ENCODE results near the gene BIVM.

Gene BIVM

DNA sequence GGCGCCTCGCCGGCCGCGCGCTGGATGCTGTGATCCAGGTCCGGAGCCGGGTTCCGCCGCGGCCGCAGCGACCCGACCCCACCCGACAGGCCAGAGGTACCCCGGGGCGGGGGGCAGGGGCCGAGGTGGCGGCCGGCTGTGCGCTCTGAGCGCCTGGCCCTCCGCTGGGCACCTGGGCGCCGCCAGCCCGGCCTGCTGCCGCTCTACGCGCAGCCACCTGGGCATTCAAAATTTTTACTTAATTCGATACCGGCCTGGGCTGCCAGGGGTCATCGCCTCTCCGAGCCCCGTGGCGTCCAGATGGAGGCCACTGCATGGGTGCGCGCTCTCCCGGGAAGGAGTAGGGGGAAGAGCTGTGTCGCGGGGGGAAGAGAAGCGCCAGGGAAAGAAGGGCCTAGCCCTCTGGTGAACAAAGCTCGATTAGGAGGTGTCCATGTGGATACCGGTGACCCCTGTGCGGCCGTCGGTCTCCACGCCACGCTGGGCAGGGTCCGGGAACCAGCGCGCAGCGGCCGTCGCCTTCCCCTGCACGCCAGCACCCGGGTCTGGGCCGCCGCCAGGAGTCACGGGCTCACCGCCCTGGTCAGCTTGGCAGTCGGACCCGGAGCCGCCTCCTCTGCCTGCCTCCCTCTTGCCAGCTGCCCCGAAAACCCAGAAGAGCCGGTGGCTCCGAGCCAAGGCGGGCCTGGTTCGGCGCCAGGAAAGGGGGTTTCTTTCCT lies 666 bp downstream of the BIVM start:
- Histone ChIP-seq H3K4me1 (ENCODE audit: insufficient read depth, poor library complexity, severe bottlenecking) (peaks cover 21% of the 10 kb centered on the region), H3K27ac (ENCODE audit: poor library complexity, severe bottlenecking) (peak overlapping the region; percentile 73), H3K27me3 (ENCODE audit: insufficient read depth, poor library complexity, severe bottlenecking) (no peaks in the 10 kb centered on the region), H3K4me3 (ENCODE audit: severe bottlenecking) (peak overlapping the region; percentile 52), H3K9me3 (ENCODE audit: severe bottlenecking) (no peaks in the 10 kb centered on the region), H3K36me3 (ENCODE audit: low read depth) (peaks cover 3% of the 10 kb centered on the region; the same call in 1 of the 2 replicates)
- DNase-seq (ENCODE audit: low spot score) (peak; percentile 59), ATAC-seq (ENCODE audit: low read depth) (peak; percentile 8)
- TF ChIP-seq, protein P1, sequence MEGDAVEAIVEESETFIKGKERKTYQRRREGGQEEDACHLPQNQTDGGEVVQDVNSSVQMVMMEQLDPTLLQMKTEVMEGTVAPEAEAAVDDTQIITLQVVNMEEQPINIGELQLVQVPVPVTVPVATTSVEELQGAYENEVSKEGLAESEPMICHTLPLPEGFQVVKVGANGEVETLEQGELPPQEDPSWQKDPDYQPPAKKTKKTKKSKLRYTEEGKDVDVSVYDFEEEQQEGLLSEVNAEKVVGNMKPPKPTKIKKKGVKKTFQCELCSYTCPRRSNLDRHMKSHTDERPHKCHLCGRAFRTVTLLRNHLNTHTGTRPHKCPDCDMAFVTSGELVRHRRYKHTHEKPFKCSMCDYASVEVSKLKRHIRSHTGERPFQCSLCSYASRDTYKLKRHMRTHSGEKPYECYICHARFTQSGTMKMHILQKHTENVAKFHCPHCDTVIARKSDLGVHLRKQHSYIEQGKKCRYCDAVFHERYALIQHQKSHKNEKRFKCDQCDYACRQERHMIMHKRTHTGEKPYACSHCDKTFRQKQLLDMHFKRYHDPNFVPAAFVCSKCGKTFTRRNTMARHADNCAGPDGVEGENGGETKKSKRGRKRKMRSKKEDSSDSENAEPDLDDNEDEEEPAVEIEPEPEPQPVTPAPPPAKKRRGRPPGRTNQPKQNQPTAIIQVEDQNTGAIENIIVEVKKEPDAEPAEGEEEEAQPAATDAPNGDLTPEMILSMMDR (IDR thresholded peaks at IDR 0.05; ENCODE audit: poor library complexity, severe bottlenecking): no peak

DNA sequence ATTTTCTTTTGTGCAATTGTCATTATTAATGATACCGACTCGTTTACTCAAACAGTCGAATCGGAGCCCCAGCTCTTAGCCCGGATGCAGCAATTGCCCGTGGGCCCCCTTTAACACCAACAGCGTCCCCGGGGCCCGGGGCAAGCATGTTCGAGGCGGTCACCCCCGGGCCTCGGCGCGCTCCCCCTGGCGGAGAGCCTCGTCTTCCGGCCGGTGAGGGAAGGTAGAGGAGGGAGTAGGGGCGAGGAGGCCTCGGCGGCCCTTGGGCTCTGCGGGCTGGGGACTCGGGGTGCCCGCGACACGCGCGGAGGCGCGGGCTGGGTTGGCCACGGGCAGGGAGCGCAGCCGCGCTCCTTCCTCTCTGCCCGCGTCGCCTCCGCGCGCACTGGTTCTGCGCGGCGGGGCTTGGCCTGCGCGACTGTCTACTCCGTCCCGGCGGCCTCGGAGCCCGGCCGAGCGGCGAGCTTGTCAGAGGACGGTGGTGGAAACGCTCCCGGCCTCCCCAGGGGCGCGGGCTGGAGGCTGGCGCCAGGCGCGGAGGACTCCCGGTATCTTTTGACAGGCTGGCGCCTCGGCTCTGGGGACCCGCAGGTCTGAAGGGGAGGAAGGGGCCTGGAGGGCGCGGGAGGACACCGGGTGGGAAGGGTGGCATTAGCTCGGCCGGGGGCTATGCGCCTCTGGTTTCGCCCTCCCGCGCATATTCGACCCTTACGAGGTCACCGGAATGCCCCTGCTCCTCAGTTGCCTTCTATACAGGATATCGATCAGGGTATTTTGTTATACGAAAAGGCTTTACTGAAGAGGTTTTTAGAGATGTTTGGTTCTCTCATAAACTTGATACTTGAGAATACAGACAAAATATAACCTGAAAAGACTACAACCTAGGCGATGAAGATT lies 1.5 kb downstream of the BIVM start:
- Histone ChIP-seq H3K9me3 (ENCODE audit: severe bottlenecking) (no peaks in the 10 kb centered on the region), H3K4me1 (ENCODE audit: insufficient read depth, poor library complexity, severe bottlenecking) (peaks cover 21% of the 10 kb centered on the region), H3K36me3 (ENCODE audit: low read depth) (peaks cover 5% of the 10 kb centered on the region), H3K27me3 (ENCODE audit: insufficient read depth, poor library complexity, severe bottlenecking) (no peaks in the 10 kb centered on the region), H3K27ac (ENCODE audit: poor library complexity, severe bottlenecking) (peak overlapping the region; percentile 73), H3K4me3 (ENCODE audit: severe bottlenecking) (peak overlapping the region; percentile 52)
- DNase-seq (ENCODE audit: low spot score): peak; percentile 78
- TF ChIP-seq, protein P1 (IDR thresholded peaks at IDR 0.05; ENCODE audit: poor library complexity, severe bottlenecking): peak; percentile 91
- ATAC-seq (ENCODE audit: low read depth): peak; percentile 71

- no peaks in the 10 kb centered on the region for H3K9me3 ChIP-seq (ENCODE audit: severe bottlenecking)
- H3K36me3 ChIP-seq (ENCODE audit: low read depth): peaks cover 42% of the 10 kb centered on the region
- H3K4me3 ChIP-seq (ENCODE audit: severe bottlenecking): no peak overlapping the region
- no peaks in the 10 kb centered on the region for H3K27me3 ChIP-seq (ENCODE audit: insufficient read depth, poor library complexity, severe bottlenecking)
- no peak overlapping the region for H3K27ac ChIP-seq (ENCODE audit: poor library complexity, severe bottlenecking)
- TF ChIP-seq, protein P1 (IDR thresholded peaks at IDR 0.05; ENCODE audit: poor library complexity, severe bottlenecking): no peak
- ATAC-seq (ENCODE audit: low read depth) (no peak), DNase-seq (ENCODE audit: low spot score) (no peak)
- H3K4me1 ChIP-seq (ENCODE audit: insufficient read depth, poor library complexity, severe bottlenecking): peaks cover 11% of the 10 kb centered on the region
Observed at GRCh38 chr13:102805680-102806079, 6.8 kb downstream of the BIVM start.

DNA sequence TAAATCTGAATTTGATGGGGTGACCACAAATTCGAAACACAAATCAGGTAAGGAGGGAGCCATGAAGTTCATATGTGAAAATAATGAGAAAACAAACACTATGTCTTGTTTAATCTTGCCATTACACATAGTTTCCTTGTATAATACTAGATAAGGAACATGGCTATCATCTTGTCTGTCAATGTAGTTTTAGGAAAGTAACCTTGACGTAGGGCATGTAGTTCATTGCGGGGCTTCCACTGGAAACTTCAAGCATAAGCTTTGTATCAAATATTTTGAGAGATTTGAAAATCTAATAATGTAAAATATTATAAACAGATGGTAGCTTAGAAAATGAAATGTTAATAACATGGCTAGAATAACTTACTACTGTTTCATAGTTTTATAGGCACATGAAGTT lies 8.8 kb downstream of the BIVM start:
- H3K27ac ChIP-seq (ENCODE audit: poor library complexity, severe bottlenecking): no peak overlapping the region
- H3K4me3 ChIP-seq (ENCODE audit: severe bottlenecking): no peak overlapping the region
- TF ChIP-seq, protein P1 (IDR thresholded peaks at IDR 0.05; ENCODE audit: poor library complexity, severe bottlenecking): no peak
- ATAC-seq (ENCODE audit: low read depth): no peak
- no peaks in the 10 kb centered on the region for H3K9me3 ChIP-seq (ENCODE audit: severe bottlenecking)
- peaks cover 7% of the 10 kb centered on the region for H3K4me1 ChIP-seq (ENCODE audit: insufficient read depth, poor library complexity, severe bottlenecking)
- no peak for DNase-seq (ENCODE audit: low spot score)
- peaks cover 61% of the 10 kb centered on the region for H3K36me3 ChIP-seq (ENCODE audit: low read depth)
- H3K27me3 ChIP-seq (ENCODE audit: insufficient read depth, poor library complexity, severe bottlenecking): no peaks in the 10 kb centered on the region

Data from RWPE2 (cell line).